Heart right ventricle (tissue), 16 donors: ENCODE data around the gene BMPR1A. TPM values are rescaled to one million over a fixed set of nuclear protein-coding genes. Genes with fewer than 3 reads are reported as not detected.

Experiments used
- ATAC-seq, 8 donors: fragments of 200-7000 bp; cut with Tn5 transposase; one replicate each; pipeline ENCODE4 v1.9.1; 2020; ENCODE audit warnings: mild to moderate bottlenecking in 8 of 8, moderate library complexity in 8 of 8, moderate number of reproducible peaks in 1 of 8
- DNase-seq, 2 donors: peaks; one replicate each; pipeline ENCODE4 v3.0.0-alpha.2; 2020
- H3K27ac ChIP-seq, 10 donors: fragments of 200-600 bp; sonication (generic) in 2 of 10; one replicate each; pipeline versions ENCODE4 v1.5.0 to v1.8.0; 2020 to 2022; ENCODE audit warnings: mild to moderate bottlenecking in 3 of 10
- H3K27me3 ChIP-seq, 7 donors: fragments of 200-600 bp; one replicate each; pipeline ENCODE4 v1.8.0; 2021 to 2022; ENCODE audit warnings: mild to moderate bottlenecking in 2 of 7
- H3K36me3 ChIP-seq, 9 donors: fragments of 200-600 bp; sonication (generic) in 1 of 9; one replicate each; pipeline versions ENCODE4 v1.5.0 to v1.8.0; 2020 to 2022; ENCODE audit warnings: mild to moderate bottlenecking in 2 of 9
- H3K4me1 ChIP-seq, 9 donors: fragments of 200-600 bp; sonication (generic) in 1 of 9; one replicate each; pipeline versions ENCODE4 v1.5.0 to v1.8.0; 2020 to 2022; ENCODE audit warnings: mild to moderate bottlenecking in 4 of 9
- H3K4me3 ChIP-seq, 10 donors: fragments of 200-600 bp; sonication (generic) in 2 of 10; one replicate each; pipeline versions ENCODE4 v1.5.0 to v1.8.0; 2020 to 2022; ENCODE audit warnings: mild to moderate bottlenecking in 7 of 10, moderate library complexity in 2 of 10
- H3K9me3 ChIP-seq, 11 donors: fragments of 200-600 bp in 10 of 11; sonication (generic) in 2 of 11; one replicate each; pipeline versions ENCODE4 v1.5.0 to v1.8.0; 2013 to 2022; ENCODE audit warnings: mild to moderate bottlenecking in 2 of 11, control low read depth in 1 of 11, moderate library complexity in 1 of 11
- WGBS, 2 donors: extraction: QIAGEN DNeasy Blood & Tissue Kit; methylation state at CpG; one replicate each; pipeline ENCODE4 v1.1.7; 2013; ENCODE audit warnings: inconsistent platforms in 1 of 2; 5-methylcytosine and 5-hydroxymethylcytosine counted together
- intact Hi-C, 10 donors: fragments of 100-400 bp; cut with DNase I; formaldehyde crosslinking; loops; one replicate each; pipeline versions ENCODE4 v1.11.1 to v1.14.2; 2022
- polyA plus RNA-seq, 2 donors: library from polyadenylated mRNA; stranded (reverse); fragments of 200-250 nt; gene quantifications; one replicate each; pipeline ENCODE4 v1.2.3, GENCODE V29; 2013
- total RNA-seq, 10 donors: library from RNA; stranded (reverse); fragmentation: NEBNext Ultra II Directional in 3 of 10; extraction: Animal tissue kit (Norgen Biotek cat#: 25700) in 3 of 10; gene quantifications; one replicate each; pipeline versions ENCODE4 v1.2.1 to v1.2.4, GENCODE V29; 2021 to 2023
- TF ChIP-seq, protein P1 (sequence below), 9 donors: fragments of 200-600 bp; sonication (generic) in 2 of 9; IDR thresholded peaks; one replicate each; pipeline versions ENCODE4 v1.5.0 to v1.8.0; 2021 to 2022; ENCODE audit warnings: antibody characterized with exemption in 9 of 9, mild to moderate bottlenecking in 5 of 9, moderate library complexity in 1 of 9
- donor health status: Arrhythmogenic right ventricular cardiomyopathy.
- donor health status: ischemic (EF 13 %, LVEDD 7.1; RV severe dilation, severe dysfunction).
- donor health status: healthy with polysubstance abuse.
- donor health status: DM: no; HTN: yes; CAD: no.
- donor health status: DM: no; HTN: no; CAD: no.
- donor health status: ischemic (EF 25% LVEDD 6.9; RV normal size, moderate dysfunction).
- donor health status: ischemic (EF 25% LVEDD 5.7; RV mildly dilated, moderate dysfunction).
- donor health status: healthy.
- donor health status: DM: yes; HTN: yes; CAD: no.
- donor health status: Ischemic cardiomyopathy.
- donor health status: ischemic (EF 35%, LVEDD 5.7; RV mildly dilated, moderate dysfunction).
- donor health status: nonischemic (EF 11% LVEDD 7.7; RV severe dilation, severe dysfunction).
- donor health status: DM: yes; HTN: yes; CAD: no.
- donor health status: PGD.
- donor health status: ischemic (EF 29% LVEDD 5.4; RV normal size, mild dysfunction).
- donor health status: nonischemic (EF 23%, LVEDD 6.1; RV moderate dilation, normal function).

BMPR1A gene
- total and polyA plus RNA-seq, 12 donors: 6.7 to 69.0 (median 45.6) TPM

DNA sequence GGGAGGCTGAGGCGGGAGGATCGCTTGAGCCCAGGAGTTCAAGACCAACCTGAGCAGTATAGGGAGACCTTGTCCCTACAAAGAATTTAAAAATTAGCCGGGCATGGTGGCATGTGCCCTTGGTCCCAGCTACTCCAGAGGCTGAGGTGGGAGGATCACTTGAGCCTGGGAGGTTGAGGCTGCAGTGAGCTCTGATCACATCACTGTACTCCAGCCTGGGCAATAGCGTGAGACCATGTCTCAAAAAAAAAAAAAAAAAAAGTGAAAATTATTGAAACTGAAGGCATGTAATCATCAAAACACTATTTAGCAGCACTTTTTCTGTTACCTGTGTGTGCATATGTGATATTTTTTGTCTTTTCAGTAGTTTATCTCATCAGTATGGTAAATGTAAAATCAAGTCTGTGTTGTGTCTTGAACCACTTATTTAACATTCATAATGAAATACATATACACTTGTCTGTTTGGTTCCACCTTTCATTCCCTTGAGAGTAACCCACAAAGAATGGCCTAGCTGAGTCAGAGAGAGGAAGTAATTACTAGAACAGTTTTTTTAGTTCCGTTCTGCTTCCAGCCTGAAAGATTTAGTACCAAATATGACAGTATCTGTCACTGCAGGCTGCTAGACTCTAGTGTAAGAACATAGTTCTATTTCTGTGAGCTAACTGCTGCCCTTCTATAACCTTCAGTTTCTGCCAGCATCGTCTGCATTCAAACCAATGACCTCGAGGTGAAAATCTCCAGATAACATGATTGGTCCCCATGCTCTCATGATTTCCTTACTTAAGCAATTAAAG lies 132.4 kb downstream of the BMPR1A start:
- H3K27me3 ChIP-seq: peaks cover 0 to 5% (median 0%) of the 10 kb centered on the region in 7 donors
- H3K27ac ChIP-seq: peak overlapping the region; percentile 34 to 83 (median 75)
- H3K4me3 ChIP-seq: no peak overlapping the region
- no peak for DNase-seq
- TF ChIP-seq, protein P1, sequence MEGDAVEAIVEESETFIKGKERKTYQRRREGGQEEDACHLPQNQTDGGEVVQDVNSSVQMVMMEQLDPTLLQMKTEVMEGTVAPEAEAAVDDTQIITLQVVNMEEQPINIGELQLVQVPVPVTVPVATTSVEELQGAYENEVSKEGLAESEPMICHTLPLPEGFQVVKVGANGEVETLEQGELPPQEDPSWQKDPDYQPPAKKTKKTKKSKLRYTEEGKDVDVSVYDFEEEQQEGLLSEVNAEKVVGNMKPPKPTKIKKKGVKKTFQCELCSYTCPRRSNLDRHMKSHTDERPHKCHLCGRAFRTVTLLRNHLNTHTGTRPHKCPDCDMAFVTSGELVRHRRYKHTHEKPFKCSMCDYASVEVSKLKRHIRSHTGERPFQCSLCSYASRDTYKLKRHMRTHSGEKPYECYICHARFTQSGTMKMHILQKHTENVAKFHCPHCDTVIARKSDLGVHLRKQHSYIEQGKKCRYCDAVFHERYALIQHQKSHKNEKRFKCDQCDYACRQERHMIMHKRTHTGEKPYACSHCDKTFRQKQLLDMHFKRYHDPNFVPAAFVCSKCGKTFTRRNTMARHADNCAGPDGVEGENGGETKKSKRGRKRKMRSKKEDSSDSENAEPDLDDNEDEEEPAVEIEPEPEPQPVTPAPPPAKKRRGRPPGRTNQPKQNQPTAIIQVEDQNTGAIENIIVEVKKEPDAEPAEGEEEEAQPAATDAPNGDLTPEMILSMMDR (IDR thresholded peaks at IDR 0.05): no peak
- peaks cover 0 to 36% (median 16%) of the 10 kb centered on the region in 9 donors for H3K4me1 ChIP-seq
- intact Hi-C loops: loop anchor here in 1 of 10 donors (10.0 kb wide), 1 partner anchor 134 kb away; the partner anchor contains the start of gene BMPR1A
- ATAC-seq: peak; percentile 68 to 90 (median 84)
- H3K9me3 ChIP-seq: no peaks in the 10 kb centered on the region
- 54 to 55% methylated on average over 7 of the region's 7 CpGs for WGBS, 2 donors
- peaks cover 0 to 23% (median 0%) of the 10 kb centered on the region in 9 donors for H3K36me3 ChIP-seq

DNA sequence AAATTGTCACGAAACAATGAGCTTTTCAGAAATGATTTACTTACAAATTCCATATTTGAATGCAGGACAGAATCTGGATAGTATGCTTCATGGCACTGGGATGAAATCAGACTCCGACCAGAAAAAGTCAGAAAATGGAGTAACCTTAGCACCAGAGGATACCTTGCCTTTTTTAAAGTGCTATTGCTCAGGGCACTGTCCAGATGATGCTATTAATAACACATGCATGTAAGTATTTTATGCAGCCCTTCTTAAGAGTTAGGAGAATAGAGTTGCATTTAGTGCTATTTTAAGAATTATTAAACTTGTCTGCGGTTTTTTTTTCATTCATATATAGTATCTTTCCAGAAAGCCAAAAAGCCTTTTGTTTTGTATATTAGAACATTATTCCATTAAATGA lies 133.6 kb downstream of the BMPR1A start:
- intact Hi-C loops: loop anchor here in 5 of 10 donors (5.0 to 10.0 kb wide), 3 partner anchors 133 to 175 kb away; partner anchors contain the start of gene BMPR1A (in 3 of the 5)

DNA sequence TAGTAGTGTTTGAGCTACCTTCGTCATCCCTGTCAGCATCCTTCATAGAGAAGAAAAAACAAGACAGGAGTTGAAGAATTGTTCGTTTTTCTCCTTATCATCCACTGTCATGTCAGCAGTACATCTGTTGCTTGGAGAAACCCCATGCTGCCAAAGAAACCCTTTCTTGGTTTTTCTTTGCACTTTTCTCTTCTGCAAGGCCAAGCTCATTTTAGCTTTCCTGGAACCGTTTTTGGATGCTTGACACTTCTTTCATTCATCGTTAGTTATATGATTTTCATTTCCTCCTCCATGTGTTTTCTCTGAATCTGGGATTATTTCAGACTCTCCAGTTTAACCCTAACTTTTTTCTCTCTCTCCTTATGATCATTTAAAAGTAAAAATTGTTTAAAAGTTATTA lies 142.1 kb downstream of the BMPR1A start:
- Histone ChIP-seq H3K4me1 (peaks cover 0 to 41% (median 17%) of the 10 kb centered on the region in 9 donors), H3K36me3 (peaks cover 0 to 28% (median 6%) of the 10 kb centered on the region in 9 donors), H3K4me3 (no peak overlapping the region), H3K27me3 (peaks cover 0 to 11% (median 0%) of the 10 kb centered on the region in 7 donors), H3K9me3 (peaks cover 0 to 4% (median 0%) of the 10 kb centered on the region in 11 donors), H3K27ac (no peak overlapping the region)
- intact Hi-C loops: loop anchor here in 9 of 10 donors (2.0 to 10.0 kb wide), 6 partner anchors 141 to 210 kb away; partner anchors contain the start of gene BMPR1A (in 2 of the 9)
- ATAC-seq: no peak
- DNase-seq: no peak
- WGBS, 2 donors: 49% methylated on average over 4 of the region's 4 CpGs
- TF ChIP-seq, protein P1 (IDR thresholded peaks at IDR 0.05): no peak

More for the DNA sequence above, 133.6 kb downstream of the BMPR1A start:
- H3K4me3 ChIP-seq: no peak overlapping the region
- H3K27me3 ChIP-seq: peaks cover 0 to 5% (median 0%) of the 10 kb centered on the region in 7 donors
- WGBS, 2 donors: 43 to 53% methylated on average over 3 of the region's 3 CpGs
- ATAC-seq: peak in 5 of 8 donors; percentile 29 to 77 (median 61)
- peaks cover 0 to 36% (median 16%) of the 10 kb centered on the region in 9 donors for H3K4me1 ChIP-seq
- TF ChIP-seq, protein P1 (IDR thresholded peaks at IDR 0.05): no peak
- peaks cover 0 to 30% (median 0%) of the 10 kb centered on the region in 9 donors for H3K36me3 ChIP-seq
- no peak for DNase-seq
- peak overlapping the region in 8 of 10 donors; percentile 65 to 83 (median 78) for H3K27ac ChIP-seq
- no peaks in the 10 kb centered on the region for H3K9me3 ChIP-seq

DNA sequence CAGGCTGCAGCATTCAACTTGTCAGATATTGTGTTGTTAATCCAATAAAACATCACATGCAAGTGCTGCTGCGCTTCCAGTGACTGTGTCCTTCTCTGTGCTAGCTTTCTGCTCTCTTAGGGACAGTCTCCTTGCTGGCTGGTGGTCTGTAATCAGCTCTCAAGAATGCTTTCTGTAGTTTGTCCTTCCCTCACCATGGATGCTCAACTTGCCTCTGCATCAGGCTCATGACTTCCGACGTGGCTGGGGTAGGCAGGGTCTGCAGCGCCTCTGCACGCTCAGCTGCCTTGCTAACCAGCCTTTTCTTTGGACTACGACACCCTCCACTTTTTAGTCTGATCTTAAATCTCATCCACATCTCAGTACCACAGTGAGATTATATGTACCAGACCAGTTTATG lies 142.7 kb downstream of the BMPR1A start:
- peaks cover 0 to 6% (median 0%) of the 10 kb centered on the region in 11 donors for H3K9me3 ChIP-seq
- peaks cover 0 to 41% (median 17%) of the 10 kb centered on the region in 9 donors for H3K4me1 ChIP-seq
- intact Hi-C loops: loop anchor here in 9 of 10 donors (2.0 to 10.0 kb wide), 6 partner anchors 142 to 210 kb away; partner anchors contain the start of gene BMPR1A (in 2 of the 9)
- H3K36me3 ChIP-seq: peaks cover 0 to 34% (median 10%) of the 10 kb centered on the region in 9 donors
- TF ChIP-seq, protein P1 (IDR thresholded peaks at IDR 0.05): no peak
- H3K27ac ChIP-seq: peak overlapping the region in 5 of 10 donors; percentile 5 to 83 (median 22)
- ATAC-seq (no peak), DNase-seq (no peak)
- 49 to 53% methylated on average over 6 of the region's 6 CpGs for WGBS, 2 donors
- no peak overlapping the region for H3K4me3 ChIP-seq
- H3K27me3 ChIP-seq: peaks cover 0 to 11% (median 0%) of the 10 kb centered on the region in 7 donors
